Frontal cortex (tissue), 4 donors: ENCODE results near the gene FLYWCH1. TPM values are rescaled to one million over a fixed set of nuclear protein-coding genes. Genes with fewer than 3 reads are reported as not detected.

Experiments
- DNase-seq, 2 donors: peaks; one replicate each; pipeline ENCODE4 v3.0.0; 2012; ENCODE audit warnings: low spot score in 2 of 2
- FAIRE-seq: peaks from 2 replicates; lab custom pipeline; 2012; peaks lifted over from hg19 to GRCh38; lab: Jason Lieb, UNC
- total RNA-seq: library from RNA; depleted of rRNA; stranded (reverse); fragments of >200 nt; gene quantifications from one replicate; pipeline ENCODE4 v1.2.3, GENCODE V29; 2014
- donor health status: control.
- donor health status: control.
- donor health status: control.

Gene FLYWCH1, protein sequence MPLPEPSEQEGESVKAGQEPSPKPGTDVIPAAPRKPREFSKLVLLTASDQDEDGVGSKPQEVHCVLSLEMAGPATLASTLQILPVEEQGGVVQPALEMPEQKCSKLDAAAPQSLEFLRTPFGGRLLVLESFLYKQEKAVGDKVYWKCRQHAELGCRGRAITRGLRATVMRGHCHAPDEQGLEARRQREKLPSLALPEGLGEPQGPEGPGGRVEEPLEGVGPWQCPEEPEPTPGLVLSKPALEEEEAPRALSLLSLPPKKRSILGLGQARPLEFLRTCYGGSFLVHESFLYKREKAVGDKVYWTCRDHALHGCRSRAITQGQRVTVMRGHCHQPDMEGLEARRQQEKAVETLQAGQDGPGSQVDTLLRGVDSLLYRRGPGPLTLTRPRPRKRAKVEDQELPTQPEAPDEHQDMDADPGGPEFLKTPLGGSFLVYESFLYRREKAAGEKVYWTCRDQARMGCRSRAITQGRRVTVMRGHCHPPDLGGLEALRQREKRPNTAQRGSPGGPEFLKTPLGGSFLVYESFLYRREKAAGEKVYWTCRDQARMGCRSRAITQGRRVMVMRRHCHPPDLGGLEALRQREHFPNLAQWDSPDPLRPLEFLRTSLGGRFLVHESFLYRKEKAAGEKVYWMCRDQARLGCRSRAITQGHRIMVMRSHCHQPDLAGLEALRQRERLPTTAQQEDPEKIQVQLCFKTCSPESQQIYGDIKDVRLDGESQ
- total RNA-seq, result 22.8 TPM

- DNase-seq, result peak; percentile 92 to 95
- no peak for FAIRE-seq
These were observed at the start of gene FLYWCH1 for GRCh38 chr16:2911638-2912329. FLYWCH1 (plus strand) TSS chr16:2911931; CDS start chr16:2929686, 17,755 bp downstream.

- DNase-seq, result no peak
- no peak for FAIRE-seq
These were observed 46.1 kb upstream of the FLYWCH1 start for GRCh38 chr16:2865651-2866050.

DNA sequence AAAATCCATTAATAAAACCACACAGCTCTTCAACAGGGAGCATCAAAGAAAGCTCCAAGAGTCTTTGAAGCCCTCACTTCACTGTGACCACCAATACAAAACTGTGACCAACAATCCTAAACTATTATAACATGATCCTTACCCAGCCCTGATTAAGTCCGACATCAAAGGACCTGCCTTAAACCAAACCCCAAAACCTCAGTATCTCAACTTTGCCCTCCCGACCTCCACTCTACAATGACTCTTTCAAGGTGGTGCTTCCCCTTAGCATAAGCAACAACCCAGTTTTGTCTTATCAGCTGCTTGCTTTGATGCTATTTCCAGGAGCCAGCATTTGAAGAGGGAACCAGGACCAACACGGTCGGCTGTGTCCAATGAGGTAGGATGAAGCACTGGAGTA is 45.3 kb upstream of the FLYWCH1 start:
- DNase-seq, result no peak

DNA sequence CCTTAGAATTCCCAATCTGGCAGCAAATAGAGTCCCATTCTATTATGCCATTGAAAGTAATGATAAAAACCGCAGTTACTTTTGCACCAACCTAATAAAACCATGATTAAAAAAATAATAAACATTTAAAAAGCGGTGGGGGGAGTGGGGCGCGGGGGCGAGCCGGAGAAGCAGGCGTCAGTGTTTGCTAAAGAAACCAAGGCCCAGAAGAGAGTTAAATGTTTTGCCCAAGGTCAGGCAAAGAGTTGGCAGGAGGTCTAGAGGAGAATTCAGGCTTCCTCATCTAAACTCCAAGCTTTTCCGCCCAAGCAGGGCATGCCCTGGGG is 44.1 kb upstream of the FLYWCH1 start:
- DNase-seq (no peak), FAIRE-seq (no peak)

More for the DNA sequence above, 45.3 kb upstream of the FLYWCH1 start:
- FAIRE-seq, result no peak

DNA sequence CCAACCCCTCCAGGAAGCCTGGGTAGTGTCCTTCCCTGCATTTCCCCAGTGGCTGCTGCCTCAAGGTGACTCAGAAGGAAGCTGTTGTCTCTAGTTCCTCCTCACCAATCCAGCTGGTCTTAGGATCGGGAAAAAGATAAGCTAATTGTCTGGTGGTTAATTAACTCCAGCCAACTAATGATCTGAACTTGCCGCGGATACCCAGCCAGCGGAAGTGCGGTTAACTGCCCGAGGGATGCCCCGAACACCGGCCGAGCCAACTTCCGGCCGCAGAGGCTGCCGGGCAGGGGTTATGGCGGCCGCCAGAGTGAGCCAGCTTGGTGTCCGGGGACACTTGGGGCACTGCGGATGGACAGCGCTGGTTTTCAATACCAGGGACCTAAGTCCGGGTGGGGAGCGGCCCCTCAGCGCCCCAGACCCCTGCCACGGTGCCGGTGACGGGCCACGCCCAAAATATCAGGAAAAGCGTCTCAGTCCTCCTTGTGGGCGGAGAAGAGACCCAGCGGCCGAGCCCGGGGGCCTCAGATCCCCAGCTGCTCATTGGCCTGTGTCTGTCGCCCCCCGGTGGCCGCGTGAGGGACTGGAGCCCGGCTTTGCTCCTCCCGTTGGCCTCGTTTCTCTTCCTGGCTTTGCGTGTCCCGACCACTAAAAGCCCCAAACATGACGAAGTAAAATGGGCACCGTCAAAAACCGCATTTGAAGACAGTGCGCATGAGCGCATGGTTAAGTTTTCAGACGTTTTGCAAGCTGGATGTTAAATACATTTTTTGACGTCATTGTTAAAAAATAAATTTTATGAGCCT is 43.5 kb upstream of the FLYWCH1 start:
- FAIRE-seq (no peak), DNase-seq (peak; percentile 90 to 98)

GRCh38 chr16:2871926-2872325 is 39.8 kb upstream of the FLYWCH1 start:
- FAIRE-seq, result no peak
- no peak for DNase-seq

DNA sequence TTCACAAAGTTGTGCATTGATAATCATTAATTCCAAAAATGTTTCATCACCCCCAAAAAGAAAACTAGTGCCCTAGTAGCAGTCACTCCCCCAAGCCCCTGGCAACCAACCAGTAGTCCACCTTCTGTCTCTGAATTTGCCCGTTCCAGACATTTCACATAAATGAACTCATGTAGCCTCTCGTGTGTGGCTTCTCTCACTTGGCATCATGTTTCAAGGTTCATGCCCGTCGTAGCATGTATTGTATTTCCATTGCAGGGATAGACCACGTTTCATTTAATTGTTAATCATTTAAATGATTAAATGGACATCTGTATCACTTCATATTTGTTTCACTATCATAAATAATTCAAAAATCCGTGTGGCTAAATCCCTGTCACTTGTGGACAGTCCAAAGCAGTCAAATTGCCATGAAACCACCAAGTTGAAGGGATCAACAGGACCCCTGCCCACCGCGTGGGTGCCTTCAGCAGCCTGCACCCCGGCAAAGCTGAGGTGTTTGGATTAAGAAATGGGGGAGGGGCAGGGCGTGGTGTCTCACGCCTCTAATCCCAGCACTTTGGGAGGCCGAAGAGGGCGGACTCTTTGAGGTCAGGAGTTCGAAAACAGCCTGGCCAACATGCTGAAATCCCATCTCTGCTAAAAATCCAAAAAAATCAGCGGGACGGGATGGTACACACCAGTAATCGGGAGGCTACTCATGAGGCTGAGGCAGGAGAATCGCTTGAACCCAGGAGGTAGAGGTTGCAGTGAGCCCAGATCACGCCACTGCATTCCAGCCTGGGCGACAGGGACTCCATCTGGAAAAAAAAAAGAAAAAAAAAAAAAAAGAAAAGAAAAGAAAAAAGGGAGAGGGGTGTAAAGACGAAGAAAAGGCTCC is 37.5 kb upstream of the FLYWCH1 start:
- FAIRE-seq (no peak), DNase-seq (no peak)

DNA sequence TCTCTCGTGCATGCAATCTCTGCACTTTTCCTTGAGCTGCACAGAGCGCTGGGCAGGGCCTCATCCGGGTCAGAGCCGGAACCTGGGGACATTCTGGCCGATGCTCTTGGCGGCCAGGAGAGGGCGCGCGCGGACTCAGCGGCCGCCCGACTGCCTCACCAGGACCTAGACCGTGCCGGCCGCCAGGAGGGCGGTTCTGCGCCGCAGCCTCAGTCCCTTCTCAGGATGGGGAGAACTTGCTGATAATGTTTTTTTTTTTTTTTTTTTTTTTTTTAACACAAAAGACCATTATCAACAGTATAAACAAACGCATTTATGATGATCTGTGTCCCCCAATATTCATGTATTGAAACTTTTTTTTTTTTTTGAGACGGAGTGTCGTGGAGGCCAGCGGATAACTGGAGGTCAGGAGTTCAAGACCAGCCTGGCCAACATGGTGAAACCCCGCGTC is 36.8 kb upstream of the FLYWCH1 start:
- DNase-seq (peak; percentile 59 to 79), FAIRE-seq (no peak)

- DNase-seq, result no peak
- FAIRE-seq, result no peak
These were observed 31.8 kb upstream of the FLYWCH1 start for GRCh38 chr16:2879854-2880508.

DNA sequence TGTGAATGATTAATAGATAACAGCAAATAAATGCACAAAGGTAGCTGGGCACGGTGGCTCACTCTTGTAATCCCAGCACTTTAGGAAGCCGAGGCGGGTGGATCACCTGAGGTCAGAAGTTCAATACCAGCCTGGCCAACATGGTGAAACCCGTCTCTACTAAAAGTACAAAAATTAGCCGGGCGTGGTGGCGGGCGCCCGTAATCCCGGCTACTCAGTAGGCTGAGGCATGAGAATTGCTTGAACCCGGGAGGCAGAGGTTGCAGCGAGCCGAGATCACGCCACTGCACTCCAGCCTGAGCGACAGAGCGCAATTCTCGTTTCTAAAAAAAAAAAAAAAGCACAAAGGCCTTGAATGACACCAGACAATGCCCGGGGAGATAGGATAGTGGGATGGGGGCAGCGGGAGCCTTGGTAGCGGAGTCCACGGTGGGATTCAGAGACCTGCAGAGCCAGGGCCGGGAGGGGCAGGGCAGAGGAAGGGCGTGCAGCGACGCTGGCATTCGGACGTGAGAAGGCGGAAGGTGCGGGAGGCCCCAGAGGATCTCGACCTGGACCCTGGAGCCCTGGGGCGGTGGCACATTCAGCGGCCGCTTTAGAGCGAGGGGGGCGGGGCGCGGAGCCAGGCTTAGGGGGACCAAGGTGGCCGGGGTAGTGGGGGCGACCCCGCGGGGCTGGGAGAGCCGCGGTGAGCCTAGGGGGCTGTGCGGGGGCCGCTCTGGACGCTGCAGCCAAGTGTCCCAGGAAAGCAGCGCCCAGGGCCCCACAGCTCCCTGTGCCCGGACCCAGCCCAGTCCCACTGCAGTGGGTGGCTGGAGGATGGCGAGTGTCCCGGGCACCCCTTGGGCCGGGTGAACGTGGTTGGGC is 29.7 kb upstream of the FLYWCH1 start:
- no peak for FAIRE-seq
- no peak for DNase-seq

- peak; percentile 39 for FAIRE-seq
- DNase-seq, result peak; percentile 95 to 96
These were observed 28.9 kb upstream of the FLYWCH1 start, which contains the start of gene FLYWCH2 for GRCh38 chr16:2882650-2883457. FLYWCH2 (plus strand) TSS chr16:2883215; CDS start chr16:2896450, 13,235 bp downstream.

- DNase-seq, result no peak
- FAIRE-seq, result no peak
These were observed 28.2 kb upstream of the FLYWCH1 start for GRCh38 chr16:2883458-2883908.

- FAIRE-seq, result no peak
These were observed 27.7 kb upstream of the FLYWCH1 start for GRCh38 chr16:2884041-2884451.

DNA sequence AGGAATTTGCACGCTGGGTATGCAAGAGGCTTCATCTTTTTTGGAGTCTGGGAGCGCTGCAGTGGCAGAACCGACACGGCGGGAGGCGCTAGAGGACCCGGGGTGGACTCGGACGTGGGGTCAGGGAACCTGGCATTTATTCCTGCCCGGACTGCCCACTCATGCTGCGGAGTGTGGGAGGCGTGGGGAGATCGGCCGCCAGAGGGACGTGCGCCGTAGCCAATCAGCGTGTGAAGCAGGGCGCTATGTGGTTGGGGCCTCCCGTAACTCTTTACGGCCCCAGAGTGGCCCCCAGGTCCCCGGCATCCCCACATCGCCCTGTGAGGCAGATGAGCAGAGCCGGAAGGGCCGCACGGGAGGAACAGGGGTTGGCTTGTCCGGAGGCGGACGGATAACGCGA is 17.5 kb upstream of the FLYWCH1 start:
- FAIRE-seq (no peak), DNase-seq (no peak)

More at GRCh38 chr16:2884041-2884451, 27.7 kb upstream of the FLYWCH1 start:
- no peak for DNase-seq

DNA sequence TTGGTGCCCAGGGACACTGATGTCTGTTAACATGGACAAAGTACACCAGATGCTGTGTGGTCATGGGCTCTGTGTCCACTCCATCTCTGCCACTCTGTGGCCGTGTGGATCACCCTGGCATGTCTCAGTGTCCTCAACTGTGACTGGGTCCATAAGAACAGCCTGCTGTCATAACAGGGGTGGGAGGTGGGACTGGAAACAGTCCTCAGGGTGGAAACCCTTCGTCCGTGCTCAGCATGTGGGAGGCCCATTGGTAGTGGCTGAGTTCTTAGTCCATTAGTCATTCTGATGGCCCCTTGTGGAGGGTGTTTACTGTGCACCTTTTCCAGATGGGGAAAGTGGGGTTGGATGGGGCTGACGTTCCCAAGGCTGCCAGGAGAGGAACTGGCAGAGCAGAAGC is 15.9 kb upstream of the FLYWCH1 start:
- FAIRE-seq, result no peak
- DNase-seq, result no peak

DNA sequence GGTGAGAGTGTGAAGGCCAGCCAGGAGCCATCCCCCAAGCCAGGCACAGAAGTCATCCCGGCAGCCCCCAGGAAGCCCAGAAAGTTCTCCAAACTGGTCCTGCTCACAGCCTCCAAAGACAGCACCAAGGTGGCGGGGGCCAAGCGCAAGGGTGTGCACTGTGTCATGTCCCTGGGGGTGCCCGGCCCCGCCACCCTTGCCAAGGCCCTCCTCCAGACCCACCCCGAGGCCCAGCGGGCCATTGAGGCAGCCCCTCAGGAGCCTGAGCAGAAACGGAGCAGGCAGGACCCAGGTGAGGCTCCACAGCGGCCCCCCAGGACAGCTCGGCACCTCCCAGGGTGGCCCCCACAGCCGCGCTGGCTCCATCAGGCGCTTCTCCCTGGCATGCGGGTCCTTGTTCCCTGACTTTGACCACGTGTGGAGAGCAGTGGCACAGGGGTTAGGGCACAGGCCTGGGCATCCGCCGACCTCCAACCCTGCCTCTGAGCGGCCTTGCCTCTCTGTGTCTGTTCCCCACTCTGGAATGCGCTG is 15.2 kb upstream of the FLYWCH1 start:
- FAIRE-seq, result no peak
- no peak for DNase-seq
